ENCODE results near the gene GRPEL2.
A peak's percentile ranks its signal among the peaks of the same experiment; 100 is the strongest.

GRPEL2 gene

DNA sequence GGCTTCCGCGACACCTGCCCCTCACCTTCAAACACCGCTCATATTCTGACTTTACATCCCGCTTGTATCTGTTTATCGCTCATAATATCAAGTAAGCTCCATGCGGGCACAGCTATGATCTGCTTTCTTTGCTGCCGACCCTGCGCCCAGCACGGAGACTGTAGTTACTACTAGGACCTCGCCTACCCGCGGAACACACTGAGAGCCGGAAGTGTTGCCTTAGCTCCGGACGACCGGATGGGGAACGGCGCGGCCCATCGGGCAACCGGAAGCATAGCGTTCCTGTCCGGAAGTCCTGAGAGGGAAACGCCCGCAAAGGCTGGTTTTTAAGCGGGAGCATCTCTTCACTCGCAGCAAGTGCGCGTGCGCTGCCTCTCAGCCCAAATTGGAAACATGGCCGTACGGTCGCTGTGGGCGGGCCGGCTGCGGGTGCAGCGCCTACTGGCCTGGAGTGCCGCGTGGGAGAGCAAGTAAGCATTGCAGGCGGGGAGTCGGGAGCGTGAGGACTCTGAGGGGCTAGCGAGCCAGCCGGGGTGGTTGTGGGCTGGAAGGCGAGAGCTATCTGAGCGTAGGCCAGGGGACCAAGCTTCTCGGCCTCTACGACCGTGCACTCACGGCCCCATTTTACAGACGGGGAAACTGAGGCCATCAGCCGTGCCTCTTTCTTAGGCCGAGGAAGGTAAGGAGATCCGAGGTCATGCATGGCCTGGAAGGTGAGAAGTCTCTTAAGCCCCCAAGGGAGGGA, at the start of gene GRPEL2:
TSS of gene GRPEL2 (plus strand) at position 353 of the 745 bp plus-strand sequence. CDS start at position 394, 41 bp downstream.
- H3K4me3 ChIP-seq (ENCODE audit: low read length): peak within 1 kb of the TSS; percentile 98
- H3K36me3 ChIP-seq (ENCODE audit: control insufficient read depth, insufficient read depth, low read length, severe bottlenecking): peaks cover 54% of the 10 kb centered on the region
- peak within 1 kb of the TSS; percentile 94 for H3K9ac ChIP-seq (ENCODE audit: low read length)
- H3K9me3 ChIP-seq (ENCODE audit: control insufficient read depth, low read length): no peaks in the 10 kb centered on the region
- peak; percentile 99 for DNase-seq (ENCODE audit: low read depth)
- H3K4me1 ChIP-seq (ENCODE audit: control insufficient read depth, insufficient read depth, low read length): peaks cover 19% of the 10 kb centered on the region
- no peaks in the 10 kb centered on the region for H3K27me3 ChIP-seq (replicated peaks; ENCODE audit: control insufficient read depth, insufficient read depth, low read length)

- DNase-seq (ENCODE audit: low read depth): no peak
- no peak overlapping the region for H3K4me3 ChIP-seq (ENCODE audit: low read length)
- H3K27me3 ChIP-seq (replicated peaks; ENCODE audit: control insufficient read depth, insufficient read depth, low read length): no peaks in the 10 kb centered on the region
- H3K4me1 ChIP-seq (ENCODE audit: control insufficient read depth, insufficient read depth, low read length): peaks cover 33% of the 10 kb centered on the region
- no peaks in the 10 kb centered on the region for H3K9me3 ChIP-seq (ENCODE audit: control insufficient read depth, low read length)
- peaks cover 15% of the 10 kb centered on the region for H3K36me3 ChIP-seq (ENCODE audit: control insufficient read depth, insufficient read depth, low read length, severe bottlenecking)
- no peak overlapping the region for H3K9ac ChIP-seq (ENCODE audit: low read length)
Measured at GRCh38 chr5:149297340-149298025, 47.8 kb upstream of the GRPEL2 start.

- H3K9me3 ChIP-seq (ENCODE audit: control insufficient read depth, low read length): no peaks in the 10 kb centered on the region
- DNase-seq (ENCODE audit: low read depth): no peak
- H3K4me1 ChIP-seq (ENCODE audit: control insufficient read depth, insufficient read depth, low read length): peaks cover 33% of the 10 kb centered on the region
- H3K36me3 ChIP-seq (ENCODE audit: control insufficient read depth, insufficient read depth, low read length, severe bottlenecking): peaks cover 21% of the 10 kb centered on the region
- H3K4me3 ChIP-seq (ENCODE audit: low read length): no peak overlapping the region
- H3K9ac ChIP-seq (ENCODE audit: low read length): no peak overlapping the region
- H3K27me3 ChIP-seq (replicated peaks; ENCODE audit: control insufficient read depth, insufficient read depth, low read length): no peaks in the 10 kb centered on the region
Measured at GRCh38 chr5:149298163-149298562, 47.1 kb upstream of the GRPEL2 start.

- H3K27me3 ChIP-seq (replicated peaks; ENCODE audit: control insufficient read depth, insufficient read depth, low read length): no peaks in the 10 kb centered on the region
- no peak overlapping the region for H3K4me3 ChIP-seq (ENCODE audit: low read length)
- H3K36me3 ChIP-seq (ENCODE audit: control insufficient read depth, insufficient read depth, low read length, severe bottlenecking): peaks cover 26% of the 10 kb centered on the region
- no peaks in the 10 kb centered on the region for H3K9me3 ChIP-seq (ENCODE audit: control insufficient read depth, low read length)
- H3K4me1 ChIP-seq (ENCODE audit: control insufficient read depth, insufficient read depth, low read length): peaks cover 33% of the 10 kb centered on the region
- no peak for DNase-seq (ENCODE audit: low read depth)
- no peak overlapping the region for H3K9ac ChIP-seq (ENCODE audit: low read length)
Measured at GRCh38 chr5:149298842-149299404, 46.4 kb upstream of the GRPEL2 start.

- H3K4me3 ChIP-seq (ENCODE audit: low read length): no peak overlapping the region
- no peaks in the 10 kb centered on the region for H3K27me3 ChIP-seq (replicated peaks; ENCODE audit: control insufficient read depth, insufficient read depth, low read length)
- H3K36me3 ChIP-seq (ENCODE audit: control insufficient read depth, insufficient read depth, low read length, severe bottlenecking): peaks cover 33% of the 10 kb centered on the region
- H3K9ac ChIP-seq (ENCODE audit: low read length): no peak overlapping the region
- H3K9me3 ChIP-seq (ENCODE audit: control insufficient read depth, low read length): no peaks in the 10 kb centered on the region
- H3K4me1 ChIP-seq (ENCODE audit: control insufficient read depth, insufficient read depth, low read length): peaks cover 33% of the 10 kb centered on the region
- DNase-seq (ENCODE audit: low read depth): no peak
Measured at GRCh38 chr5:149299451-149300054, 45.7 kb upstream of the GRPEL2 start.

- Histone ChIP-seq H3K4me3 (ENCODE audit: low read length) (no peak overlapping the region), H3K9me3 (ENCODE audit: control insufficient read depth, low read length) (no peaks in the 10 kb centered on the region), H3K9ac (ENCODE audit: low read length) (no peak overlapping the region), H3K36me3 (ENCODE audit: control insufficient read depth, insufficient read depth, low read length, severe bottlenecking) (peaks cover 42% of the 10 kb centered on the region), H3K27me3 (replicated peaks; ENCODE audit: control insufficient read depth, insufficient read depth, low read length) (no peaks in the 10 kb centered on the region), H3K4me1 (ENCODE audit: control insufficient read depth, insufficient read depth, low read length) (peaks cover 32% of the 10 kb centered on the region)
- DNase-seq (ENCODE audit: low read depth): no peak
Measured at GRCh38 chr5:149300441-149300840, 44.9 kb upstream of the GRPEL2 start.

DNA sequence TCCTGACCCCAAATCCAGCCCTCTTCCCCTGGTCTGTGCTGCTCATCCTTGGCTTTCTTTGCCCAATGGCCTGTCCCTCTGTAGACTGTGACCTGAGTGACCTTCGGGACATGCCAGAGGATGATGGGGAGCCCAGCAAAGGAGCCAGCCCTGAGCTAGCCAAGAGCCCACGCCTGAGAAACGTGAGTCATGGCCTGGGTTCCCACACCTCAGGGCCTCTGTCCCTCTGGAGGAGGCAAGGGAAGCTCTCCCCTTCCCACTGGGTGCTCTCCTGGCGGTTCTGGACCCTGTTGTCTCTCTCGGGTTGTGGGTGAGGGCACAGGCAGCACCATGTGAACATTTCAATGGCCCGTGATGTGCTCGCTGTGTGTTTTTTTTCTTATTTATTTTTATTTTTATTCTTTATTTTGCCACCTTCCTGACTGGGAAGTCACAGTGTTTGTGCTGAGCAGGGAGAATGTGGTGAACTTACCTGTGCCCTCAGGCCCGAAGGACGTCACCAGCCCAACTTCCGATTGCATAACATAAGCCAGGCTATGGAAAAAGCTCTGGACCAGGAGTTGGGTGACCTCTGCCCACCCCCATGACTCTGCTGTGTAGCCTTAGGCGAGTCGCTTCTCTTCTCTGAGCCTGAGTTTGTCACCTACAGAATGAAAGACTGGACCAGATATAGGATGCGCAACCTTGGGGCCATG, 44.1 kb upstream of the GRPEL2 start:
- H3K36me3 ChIP-seq (ENCODE audit: control insufficient read depth, insufficient read depth, low read length, severe bottlenecking): peaks cover 48% of the 10 kb centered on the region
- H3K27me3 ChIP-seq (replicated peaks; ENCODE audit: control insufficient read depth, insufficient read depth, low read length): no peaks in the 10 kb centered on the region
- no peak for DNase-seq (ENCODE audit: low read depth)

DNA sequence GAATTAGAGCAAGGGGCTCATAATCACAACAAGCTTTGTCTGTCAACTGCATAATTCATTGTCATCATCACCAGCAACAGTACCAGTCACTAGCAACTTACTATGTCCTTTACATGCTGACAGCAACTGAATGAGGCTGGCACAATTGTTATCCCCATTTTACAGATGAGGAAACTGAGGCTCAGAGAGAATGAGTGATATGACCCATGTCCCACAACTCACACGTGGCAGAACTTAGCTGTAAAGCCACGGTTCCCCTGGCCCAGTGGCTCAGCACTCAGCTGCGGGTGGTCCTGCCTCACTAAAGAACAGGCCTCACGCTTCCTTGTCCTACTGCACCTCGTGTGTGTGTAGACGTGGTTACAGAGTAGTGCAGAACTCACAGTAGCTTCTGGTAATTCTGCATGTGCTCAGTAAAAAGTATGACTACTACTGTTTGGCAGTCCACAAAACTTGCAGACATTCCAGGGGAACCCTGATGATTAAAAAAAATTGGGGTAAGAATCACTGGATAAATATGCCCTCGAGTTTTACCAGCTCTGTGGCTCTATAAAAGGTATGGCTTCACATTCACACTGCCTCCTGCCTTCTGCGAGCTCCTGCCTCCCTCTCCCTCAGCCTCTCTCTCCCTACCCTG, 43.4 kb upstream of the GRPEL2 start:
- Histone ChIP-seq H3K27me3 (replicated peaks; ENCODE audit: control insufficient read depth, insufficient read depth, low read length) (no peaks in the 10 kb centered on the region), H3K9ac (ENCODE audit: low read length) (no peak overlapping the region), H3K36me3 (ENCODE audit: control insufficient read depth, insufficient read depth, low read length, severe bottlenecking) (peaks cover 51% of the 10 kb centered on the region), H3K9me3 (ENCODE audit: control insufficient read depth, low read length) (no peaks in the 10 kb centered on the region), H3K4me1 (ENCODE audit: control insufficient read depth, insufficient read depth, low read length) (peaks cover 24% of the 10 kb centered on the region), H3K4me3 (ENCODE audit: low read length) (no peak overlapping the region)
- DNase-seq (ENCODE audit: low read depth): no peak

More for the DNA sequence above, 44.1 kb upstream of the GRPEL2 start:
- Histone ChIP-seq H3K9me3 (ENCODE audit: control insufficient read depth, low read length) (no peaks in the 10 kb centered on the region), H3K4me1 (ENCODE audit: control insufficient read depth, insufficient read depth, low read length) (peaks cover 24% of the 10 kb centered on the region), H3K4me3 (ENCODE audit: low read length) (no peak overlapping the region), H3K9ac (ENCODE audit: low read length) (no peak overlapping the region)

DNA sequence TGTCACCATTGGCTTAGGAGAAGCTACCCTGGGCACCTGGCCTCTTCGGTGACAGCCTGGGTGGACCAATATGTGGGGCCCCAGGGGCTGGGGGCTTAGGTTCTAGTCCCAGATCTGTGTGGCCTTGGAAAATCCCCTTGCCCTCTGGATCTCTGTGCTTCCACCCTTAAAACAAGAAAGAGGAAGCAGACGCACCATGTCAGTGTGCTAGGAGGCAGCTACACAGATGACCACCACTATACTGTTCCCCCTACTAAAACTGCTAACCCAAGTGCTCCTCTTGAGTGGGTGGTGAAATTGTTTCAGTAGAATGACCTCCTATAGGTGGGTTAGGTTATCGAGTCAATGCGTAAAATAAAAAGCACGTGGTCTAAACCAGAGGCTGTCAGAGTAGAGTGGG, 42.7 kb upstream of the GRPEL2 start:
- peaks cover 24% of the 10 kb centered on the region for H3K4me1 ChIP-seq (ENCODE audit: control insufficient read depth, insufficient read depth, low read length)
- H3K36me3 ChIP-seq (ENCODE audit: control insufficient read depth, insufficient read depth, low read length, severe bottlenecking): peaks cover 56% of the 10 kb centered on the region
- DNase-seq (ENCODE audit: low read depth): no peak
- no peak overlapping the region for H3K9ac ChIP-seq (ENCODE audit: low read length)
- H3K27me3 ChIP-seq (replicated peaks; ENCODE audit: control insufficient read depth, insufficient read depth, low read length): no peaks in the 10 kb centered on the region
- H3K4me3 ChIP-seq (ENCODE audit: low read length): no peak overlapping the region
- no peaks in the 10 kb centered on the region for H3K9me3 ChIP-seq (ENCODE audit: control insufficient read depth, low read length)

- H3K36me3 ChIP-seq (ENCODE audit: control insufficient read depth, insufficient read depth, low read length, severe bottlenecking): peaks cover 60% of the 10 kb centered on the region
- H3K4me3 ChIP-seq (ENCODE audit: low read length): no peak overlapping the region
- DNase-seq (ENCODE audit: low read depth): no peak
- H3K4me1 ChIP-seq (ENCODE audit: control insufficient read depth, insufficient read depth, low read length): peaks cover 19% of the 10 kb centered on the region
- no peaks in the 10 kb centered on the region for H3K9me3 ChIP-seq (ENCODE audit: control insufficient read depth, low read length)
- no peak overlapping the region for H3K9ac ChIP-seq (ENCODE audit: low read length)
- H3K27me3 ChIP-seq (replicated peaks; ENCODE audit: control insufficient read depth, insufficient read depth, low read length): no peaks in the 10 kb centered on the region
Measured at GRCh38 chr5:149303210-149303609, 42.1 kb upstream of the GRPEL2 start.
